GM13976 (cell line): Measurements from ENCODE around the gene LIPK.

Experiments
- DNase-seq: peaks from one replicate; pipeline ENCODE4 v3.0.0; 2012; ENCODE audit warnings: low spot score
- in situ Hi-C: fragments of 300-500 bp; cut with MboI; formaldehyde crosslinking; loops from one replicate; pipeline ENCODE4 v1.12.0; 2022; ENCODE audit warnings: low sequenced_read_pairs, mixed read lengths, inconsistent platforms; ENCODE audit not compliant: unreplicated experiment
- TF ChIP-seq, protein P1 (sequence below): IDR thresholded peaks from 2 replicates; pipeline ENCODE4 v1.5.1; 2012; ENCODE audit warnings: borderline replicate concordance, mild to moderate bottlenecking; ENCODE audit not compliant: insufficient read depth; ENCODE audit errors: extremely low read depth, missing control alignments, control extremely low read depth

The LIPK gene

DNA sequence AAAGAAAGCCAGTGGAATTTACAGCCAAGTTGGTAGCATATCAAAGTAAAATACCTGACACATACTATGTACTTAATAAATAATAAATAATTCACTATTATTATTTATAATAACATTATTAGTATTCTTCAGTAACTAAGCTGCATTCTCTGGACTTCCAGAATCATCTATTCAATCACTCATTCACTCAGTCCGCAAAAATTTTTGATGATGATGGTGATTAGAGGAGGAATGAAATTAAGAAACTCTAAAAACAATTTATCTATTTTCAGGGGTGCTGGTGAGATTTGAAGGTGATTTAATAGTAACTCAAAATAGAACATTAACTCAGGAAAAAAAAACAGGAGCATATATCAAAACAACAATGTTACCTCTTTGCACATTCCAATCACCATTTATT lies 50.6 kb downstream of the LIPK start:
- DNase-seq: no peak
- TF ChIP-seq, protein P1, sequence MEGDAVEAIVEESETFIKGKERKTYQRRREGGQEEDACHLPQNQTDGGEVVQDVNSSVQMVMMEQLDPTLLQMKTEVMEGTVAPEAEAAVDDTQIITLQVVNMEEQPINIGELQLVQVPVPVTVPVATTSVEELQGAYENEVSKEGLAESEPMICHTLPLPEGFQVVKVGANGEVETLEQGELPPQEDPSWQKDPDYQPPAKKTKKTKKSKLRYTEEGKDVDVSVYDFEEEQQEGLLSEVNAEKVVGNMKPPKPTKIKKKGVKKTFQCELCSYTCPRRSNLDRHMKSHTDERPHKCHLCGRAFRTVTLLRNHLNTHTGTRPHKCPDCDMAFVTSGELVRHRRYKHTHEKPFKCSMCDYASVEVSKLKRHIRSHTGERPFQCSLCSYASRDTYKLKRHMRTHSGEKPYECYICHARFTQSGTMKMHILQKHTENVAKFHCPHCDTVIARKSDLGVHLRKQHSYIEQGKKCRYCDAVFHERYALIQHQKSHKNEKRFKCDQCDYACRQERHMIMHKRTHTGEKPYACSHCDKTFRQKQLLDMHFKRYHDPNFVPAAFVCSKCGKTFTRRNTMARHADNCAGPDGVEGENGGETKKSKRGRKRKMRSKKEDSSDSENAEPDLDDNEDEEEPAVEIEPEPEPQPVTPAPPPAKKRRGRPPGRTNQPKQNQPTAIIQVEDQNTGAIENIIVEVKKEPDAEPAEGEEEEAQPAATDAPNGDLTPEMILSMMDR: no peak
- in situ Hi-C loops: no loop called here

DNA sequence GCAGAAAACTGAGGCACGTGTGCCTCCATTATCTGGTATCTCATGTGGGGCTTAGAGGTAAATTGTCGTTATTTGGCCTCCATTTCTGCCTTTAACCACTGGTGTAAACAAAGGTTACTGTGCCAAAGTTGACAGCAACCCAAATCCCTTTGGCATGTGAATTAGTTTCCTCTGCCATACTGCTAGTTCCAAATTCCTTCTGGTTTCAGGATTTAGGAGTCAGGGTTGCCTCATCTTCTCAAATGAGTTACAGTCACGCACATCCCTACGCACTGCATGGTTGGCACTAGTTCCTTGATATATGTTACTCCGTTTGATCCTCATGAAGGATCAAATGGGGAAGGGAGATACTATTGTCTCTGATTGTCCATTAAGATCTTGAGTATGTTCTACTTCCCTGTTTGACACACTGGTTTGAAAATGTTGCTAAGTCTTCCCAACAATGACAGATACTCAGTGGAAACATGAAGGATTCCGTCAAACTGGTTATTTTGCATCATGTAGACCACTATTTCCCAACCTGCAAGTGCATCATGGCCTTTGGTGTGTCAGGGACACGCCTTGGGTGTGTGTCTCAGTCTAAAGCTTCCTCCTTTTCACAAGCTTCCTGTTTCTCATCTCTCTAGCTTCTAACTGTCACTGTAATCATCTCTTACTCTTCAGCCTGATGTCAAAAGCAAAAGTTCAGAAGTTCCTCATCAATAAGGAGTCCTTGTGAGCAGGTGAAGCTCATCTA lies 53.5 kb downstream of the LIPK start, which contains the start of gene LIPN:
LIPN (plus strand) TSS at position 655 of the 736 bp plus-strand sequence. CDS start 1,386 bp downstream, outside the sequence.
- in situ Hi-C loops: no loop called here
- TF ChIP-seq, protein P1: no peak
- no peak for DNase-seq

DNA sequence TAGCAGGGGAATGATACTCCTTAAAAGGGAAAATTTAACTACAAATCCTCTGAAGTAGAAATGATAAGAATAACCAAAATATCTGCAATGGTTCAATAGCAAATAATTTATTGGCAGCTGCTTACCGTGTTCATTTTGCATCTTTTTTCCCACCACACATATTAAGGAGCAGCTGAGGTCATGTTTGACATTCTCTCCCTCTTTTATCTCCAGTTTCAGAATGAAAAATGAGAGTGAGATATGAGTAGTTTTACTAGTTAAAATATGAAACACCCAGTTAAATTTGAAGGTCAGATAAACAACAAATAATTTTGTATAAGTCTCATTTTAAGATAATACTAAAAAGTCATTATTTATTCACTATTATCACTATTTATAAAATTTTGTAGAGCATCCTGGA lies 56.9 kb downstream of the LIPK start:
- no peak for DNase-seq
- in situ Hi-C loops: no loop called here
- TF ChIP-seq, protein P1: no peak

DNA sequence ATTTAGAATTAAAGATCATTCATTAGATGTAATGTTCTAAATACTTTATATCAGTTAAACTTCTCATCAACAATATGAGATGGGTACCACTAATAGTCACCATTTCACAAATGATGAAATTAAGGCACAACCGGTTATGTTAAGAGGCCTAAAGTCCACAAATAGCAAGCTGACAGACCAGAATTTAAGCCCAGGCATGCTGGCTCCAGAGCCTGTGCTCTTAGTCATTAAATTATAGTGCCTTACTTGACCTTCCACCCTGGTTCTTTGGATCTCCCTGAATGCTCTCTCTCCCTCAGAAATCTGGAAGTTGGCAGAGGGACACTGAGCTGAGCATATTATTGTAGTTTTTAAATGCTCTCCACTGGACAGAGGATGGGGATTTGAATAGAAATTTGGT lies 57.4 kb downstream of the LIPK start:
- TF ChIP-seq, protein P1: no peak
- in situ Hi-C loops: no loop called here
- no peak for DNase-seq

DNA sequence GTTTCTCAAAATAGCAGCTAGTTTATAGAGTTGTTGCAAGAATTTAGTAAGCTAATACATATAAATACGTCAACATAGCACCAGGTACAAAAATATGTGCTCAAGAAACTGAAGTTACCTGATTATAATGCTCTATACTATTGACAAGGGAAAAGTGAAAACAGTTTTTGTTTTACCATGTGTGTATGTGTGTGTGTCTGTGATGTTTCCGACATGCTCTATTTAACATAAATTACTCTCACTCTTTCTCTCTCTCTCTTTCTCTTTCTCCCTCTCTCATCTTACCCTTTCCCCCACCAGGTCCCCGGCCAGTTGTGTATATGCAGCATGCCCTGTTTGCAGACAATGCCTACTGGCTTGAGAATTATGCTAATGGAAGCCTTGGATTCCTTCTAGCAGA lies 58.1 kb downstream of the LIPK start:
- no peak for DNase-seq
- TF ChIP-seq, protein P1: no peak
- in situ Hi-C loops: no loop called here

DNA sequence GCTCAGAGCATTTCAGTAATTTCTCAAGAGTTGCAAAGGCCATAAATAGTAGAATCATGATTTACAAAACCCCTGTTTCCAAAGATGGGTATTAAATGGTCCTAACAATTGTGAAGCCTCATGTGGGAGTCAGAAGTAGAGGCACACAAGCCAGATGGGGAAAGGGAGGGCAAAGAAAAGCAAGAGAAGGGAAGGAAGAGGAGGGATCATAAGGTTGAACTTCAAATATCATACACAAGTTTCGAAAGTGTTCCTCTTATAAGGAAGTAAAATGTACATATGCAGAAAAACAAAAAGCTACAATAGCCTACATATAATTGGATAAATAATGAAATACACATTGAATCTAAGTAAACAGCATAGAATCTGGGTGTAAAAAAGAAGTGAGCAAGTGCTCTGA lies 59.8 kb downstream of the LIPK start:
- in situ Hi-C loops: no loop called here
- DNase-seq: no peak
- TF ChIP-seq, protein P1: no peak
